MM.1S (cell line): ENCODE data around the gene CTNNBL1.

Experiments used
- CTCF ChIP-seq: fragments of 300-600 bp; sonication (generic); IDR thresholded peaks from 2 replicates; pipeline ENCODE4 v1.5.1; 2016; ENCODE audit warnings: antibody characterized with exemption, low read length, mixed read lengths
- EZH2 ChIP-seq: fragments of 300-600 bp; sonication (generic); optimal IDR thresholded peaks from 2 replicates; pipeline ENCODE3; 2017; ENCODE audit warnings: low read depth, mild to moderate bottlenecking, antibody characterized with exemption, low read length, mixed read lengths
- EZH2phosphoT487 ChIP-seq: fragments of 300-600 bp; sonication (generic); IDR thresholded peaks from 2 replicates; pipeline ENCODE4 v1.6.1; 2018; ENCODE audit warnings: antibody characterized with exemption, low read length

GRCh38 chr20:37915434-37915787, 221.6 kb downstream of the CTNNBL1 start:
- TF ChIP-seq EZH2: no peak
- TF ChIP-seq CTCF: no peak
- TF ChIP-seq EZH2phosphoT487: no peak
